Measurements from ENCODE around the gene ARL9.

Gene ARL9

GRCh38 chr4:56552273-56552672 lies 46.7 kb downstream of the ARL9 start:
- H3K4me1 Mint-ChIP-seq = no peaks in the 10 kb centered on the region
- no peak for ATAC-seq (replicated peaks)
- no peak overlapping the region for H3K27ac Mint-ChIP-seq
- no peak overlapping the region for H3K4me3 Mint-ChIP-seq
- no peaks in the 10 kb centered on the region for H3K9me3 Mint-ChIP-seq
- peaks cover 0 to 3% of the 10 kb centered on the region in 2 donors for H3K27me3 Mint-ChIP-seq
- no peaks in the 10 kb centered on the region for H3K36me3 Mint-ChIP-seq
- no peak for DNase-seq

GRCh38 chr4:56570041-56570440 lies 64.5 kb downstream of the ARL9 start:
- H3K4me1 Mint-ChIP-seq = peaks cover 0 to 4% of the 10 kb centered on the region in 2 donors
- DNase-seq = no peak
- H3K4me3 Mint-ChIP-seq = no peak overlapping the region
- no peaks in the 10 kb centered on the region for H3K36me3 Mint-ChIP-seq
- no peaks in the 10 kb centered on the region for H3K9me3 Mint-ChIP-seq
- ATAC-seq (replicated peaks) = no peak
- H3K27ac Mint-ChIP-seq = no peak overlapping the region
- no peaks in the 10 kb centered on the region for H3K27me3 Mint-ChIP-seq

All from stimulated activated naive B cell treated with anti-CD40 and anti-IgM and Interleukin-4, amounts not matched to agents 10 μg/mL and 1 μg/mL and 100 μg/mL, for 72 hours (primary cell).